ENCODE measurements around the gene KRT7.

DNA sequence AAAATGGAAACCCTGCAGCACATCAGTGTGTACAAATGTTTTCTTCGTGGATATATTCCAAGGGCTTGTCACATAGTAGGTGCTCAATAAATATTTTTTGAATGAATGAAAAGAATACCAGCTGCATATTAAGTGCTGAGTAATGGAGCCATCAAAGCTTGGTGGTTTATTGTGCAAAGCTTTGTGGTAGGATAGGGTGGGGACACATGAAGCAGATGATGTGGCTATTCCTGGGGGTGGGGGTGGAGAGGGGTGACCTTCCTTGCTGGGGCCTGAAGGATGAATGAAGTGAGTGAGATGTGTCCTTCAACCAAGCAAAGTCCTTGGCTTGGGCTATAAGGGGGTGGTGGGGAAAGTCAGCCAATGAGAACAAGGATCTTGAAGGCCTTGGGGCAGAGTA lies 62.6 kb downstream of the KRT7 start:
- TF ChIP-seq EZH2phosphoT487 (IDR thresholded peaks at IDR 0.05; ENCODE audit: borderline replicate concordance, low read length), result no peak
- TF ChIP-seq CTCF (IDR thresholded peaks at IDR 0.05; ENCODE audit: low read depth, low read length, poor library complexity, severe bottlenecking), result no peak
